NK-92 (cell line): ENCODE data around the gene CDH4.
"Not testable (repeated sequence)": the region's sequence is repeated elsewhere in the genome, so short reads cannot be mapped to it uniquely, and the experiment has no call there.

Source experiments
- DNase-seq: peaks from one replicate; lab custom pipeline; 2025; ENCODE audit not compliant: unreplicated experiment; lab: John Stamatoyannopoulos, UW

CDH4 gene

GRCh38 chr20:61380545-61380915 is 128.5 kb downstream of the CDH4 start:
- DNase-seq: no peak

GRCh38 chr20:61382194-61382593 is 130.1 kb downstream of the CDH4 start:
- no peak for DNase-seq

- DNase-seq: no peak
These were observed 133.2 kb downstream of the CDH4 start for GRCh38 chr20:61385296-61385695.

GRCh38 chr20:61385731-61386130 is 133.7 kb downstream of the CDH4 start:
- no peak for DNase-seq

GRCh38 chr20:61387204-61387953 is 135.3 kb downstream of the CDH4 start:
- DNase-seq: no peak

- DNase-seq: no peak
These were observed 135.9 kb downstream of the CDH4 start for GRCh38 chr20:61387954-61388348.

GRCh38 chr20:61389077-61389476 is 137.0 kb downstream of the CDH4 start:
- no peak for DNase-seq

GRCh38 chr20:61391185-61391584 is 139.1 kb downstream of the CDH4 start:
- no peak for DNase-seq

GRCh38 chr20:61391812-61392520 is 139.9 kb downstream of the CDH4 start:
- DNase-seq: no peak

- no peak for DNase-seq
These were observed 142.2 kb downstream of the CDH4 start for GRCh38 chr20:61394088-61394799.

GRCh38 chr20:61396262-61396848 is 144.3 kb downstream of the CDH4 start:
- no peak for DNase-seq

GRCh38 chr20:61397146-61397545 is 145.1 kb downstream of the CDH4 start:
- DNase-seq: no peak

- DNase-seq: no peak
These were observed 145.7 kb downstream of the CDH4 start for GRCh38 chr20:61397790-61398189.

GRCh38 chr20:61399433-61399832 is 147.4 kb downstream of the CDH4 start:
- DNase-seq: no peak

- no peak for DNase-seq
These were observed 148.4 kb downstream of the CDH4 start for GRCh38 chr20:61400499-61400898.

GRCh38 chr20:61404303-61404702 is 152.2 kb downstream of the CDH4 start:
- no peak for DNase-seq

GRCh38 chr20:61405007-61405406 is 152.9 kb downstream of the CDH4 start:
- DNase-seq: no peak

- not testable (repeated sequence) for DNase-seq
These were observed 154.7 kb downstream of the CDH4 start for GRCh38 chr20:61406773-61407172.

GRCh38 chr20:61407561-61407960 is 155.5 kb downstream of the CDH4 start:
- no peak for DNase-seq

GRCh38 chr20:61408951-61409740 is 157.1 kb downstream of the CDH4 start:
- DNase-seq: no peak

- DNase-seq: no peak
These were observed 159.7 kb downstream of the CDH4 start for GRCh38 chr20:61411743-61412142.
